Retina (tissue), 1 donor: ENCODE data around the gene OR2T4.

Source experiments
- DNase-seq: peaks from one replicate; pipeline ENCODE4 v3.0.0-alpha.2; 2016

Gene OR2T4

GRCh38 chr1:248361121-248361715 lies at the start of gene OR2T4:
OR2T4 (plus strand) TSS chr1:248361665; CDS start chr1:248361665, 0 bp downstream.
- DNase-seq: no peak

GRCh38 chr1:248316796-248317195 lies 44.7 kb upstream of the OR2T4 start:
- no peak for DNase-seq

GRCh38 chr1:248324468-248324867 lies 37.0 kb upstream of the OR2T4 start, which contains the start of gene OR2M7:
OR2M7 (minus strand) TSS chr1:248324568; CDS start chr1:248324568, 0 bp downstream.
- no peak for DNase-seq

GRCh38 chr1:248343451-248343850 lies 18.0 kb upstream of the OR2T4 start:
- DNase-seq: no peak

- DNase-seq: no peak
Measured at GRCh38 chr1:248348475-248348874, 13.0 kb upstream of the OR2T4 start, which contains the start of gene OR14C36. OR14C36 (plus strand) TSS chr1:248348775; CDS start chr1:248348775, 0 bp downstream.

GRCh38 chr1:248359415-248359814 lies 2.0 kb upstream of the OR2T4 start:
- no peak for DNase-seq

GRCh38 chr1:248366609-248367008 lies 5.1 kb downstream of the OR2T4 start:
- DNase-seq: no peak

- DNase-seq: no peak
Measured at GRCh38 chr1:248372394-248372793, 10.9 kb downstream of the OR2T4 start.

- DNase-seq: no peak
Measured at GRCh38 chr1:248373761-248374160, 12.3 kb downstream of the OR2T4 start.

- no peak for DNase-seq
Measured at GRCh38 chr1:248375446-248375845, 14.0 kb downstream of the OR2T4 start, which contains the start of gene OR2T6. OR2T6 (plus strand) TSS chr1:248375746; CDS start chr1:248387609, 11,863 bp downstream.

GRCh38 chr1:248376916-248377315 lies 15.5 kb downstream of the OR2T4 start:
- no peak for DNase-seq

- DNase-seq: no peak
Measured at GRCh38 chr1:248380854-248381253, 19.4 kb downstream of the OR2T4 start.

GRCh38 chr1:248388426-248388825 lies 27.0 kb downstream of the OR2T4 start:
- DNase-seq: no peak

- DNase-seq: no peak
Measured at GRCh38 chr1:248393050-248393449, 31.6 kb downstream of the OR2T4 start.

- DNase-seq: no peak
Measured at GRCh38 chr1:248402748-248403147, 41.3 kb downstream of the OR2T4 start, which contains the start of gene OR2T1. OR2T1 (plus strand) TSS chr1:248403048; CDS start chr1:248406148, 3,100 bp downstream.

GRCh38 chr1:248404024-248404423 lies 42.6 kb downstream of the OR2T4 start:
- DNase-seq: no peak

GRCh38 chr1:248406721-248407692 lies 45.5 kb downstream of the OR2T4 start:
- DNase-seq: no peak
